Neural cell (in vitro differentiated cells): ENCODE data around the gene TRAPPC2L.

Source experiments
- CTCF ChIP-seq: fragments of 450-650 bp; IDR thresholded peaks from 2 replicates; pipeline ENCODE4 v1.5.1; 2014; ENCODE audit warnings: antibody characterized with exemption, mild to moderate bottlenecking, moderate library complexity; ENCODE audit not compliant: poor library complexity, severe bottlenecking
- EP300 ChIP-seq: fragments of 450-650 bp; conservative IDR thresholded peaks from 2 replicates; pipeline ENCODE4 v1.6.1; 2014; ENCODE audit warnings: antibody characterized with exemption, mild to moderate bottlenecking, moderate library complexity; ENCODE audit not compliant: poor library complexity, severe bottlenecking
- EZH2 ChIP-seq: fragments of 200-600, 300-800 bp; shearing (Covaris generic), sonication (generic); IDR thresholded peaks from 2 replicates; pipeline ENCODE4 v1.6.1; 2014; ENCODE audit warnings: antibody characterized with exemption, low read length, borderline replicate concordance, mild to moderate bottlenecking; ENCODE audit not compliant: insufficient read depth, poor library complexity, severe bottlenecking
- MXI1 ChIP-seq: fragments of 450-650 bp; conservative IDR thresholded peaks from 2 replicates; pipeline ENCODE4 v1.6.1; 2014; ENCODE audit warnings: antibody characterized with exemption, mild to moderate bottlenecking; ENCODE audit not compliant: poor library complexity, severe bottlenecking
- POLR2AphosphoS5 ChIP-seq: IDR thresholded peaks from 2 replicates; pipeline ENCODE4 v1.6.1; 2012
- RAD21 ChIP-seq: fragments of 450-650 bp; conservative IDR thresholded peaks from 2 replicates; pipeline ENCODE4 v1.6.1; 2014; ENCODE audit warnings: antibody characterized with exemption, mild to moderate bottlenecking, moderate library complexity
- REST ChIP-seq: IDR thresholded peaks from 2 replicates; pipeline ENCODE4 v1.6.1; 2012; ENCODE audit warnings: borderline replicate concordance
- TAF1 ChIP-seq: IDR thresholded peaks from 2 replicates; pipeline ENCODE4 v1.6.1; 2012; ENCODE audit warnings: low read depth

GRCh38 chr16:88868974-88869672, 12.2 kb downstream of the TRAPPC2L start:
- TF ChIP-seq CTCF (no peak), EP300 (no peak), RAD21 (no peak), REST (no peak), EZH2 (no peak), POLR2AphosphoS5 (no peak), MXI1 (no peak), TAF1 (no peak)
